Measurements from ENCODE around the gene SUGP1.

The SUGP1 gene

DNA sequence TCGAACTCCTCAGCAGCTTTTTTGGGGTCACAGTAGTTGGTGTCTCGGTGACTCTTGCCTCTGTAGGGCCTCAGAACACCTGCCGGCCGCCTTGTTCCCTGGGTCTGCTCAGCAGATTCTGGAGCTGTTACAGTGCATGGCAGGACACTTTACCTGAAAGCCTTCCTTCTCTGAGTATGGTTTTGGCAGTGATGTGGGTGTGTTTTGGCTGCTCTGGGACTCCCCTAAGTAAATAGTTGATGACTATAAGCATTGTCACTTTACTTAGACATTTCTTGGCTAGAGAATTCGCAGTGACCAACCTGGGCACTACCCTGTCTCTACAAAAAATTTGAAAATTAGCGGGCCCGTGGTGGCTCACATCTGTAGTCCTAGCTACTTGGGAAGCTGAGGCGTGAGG is 7.4 kb upstream of the SUGP1 start:
- no peaks in the 10 kb centered on the region for H3K4me1 ChIP-seq (ENCODE audit: insufficient read depth, low read length, severe bottlenecking)
- H3K9me2 ChIP-seq (ENCODE audit: low read depth, low read length) = no peaks in the 10 kb centered on the region
- no peak overlapping the region for H3K4me3 ChIP-seq (ENCODE audit: low read depth, low read length, poor library complexity, severe bottlenecking)
- no peak overlapping the region for H3K9ac ChIP-seq (ENCODE audit: low read length)
- H3K4me2 ChIP-seq (ENCODE audit: low read length) = no peak overlapping the region
- H3K79me2 ChIP-seq (ENCODE audit: insufficient read depth, low read length) = peaks cover 24% of the 10 kb centered on the region
- H2AFZ ChIP-seq (ENCODE audit: low read length) = no peak overlapping the region
- H4K20me1 ChIP-seq (ENCODE audit: insufficient read depth, low read length) = no peaks in the 10 kb centered on the region
- TF ChIP-seq EZH2 (IDR thresholded peaks at IDR 0.05; ENCODE audit: borderline replicate concordance, low read length) = no peak
- no peak for TF ChIP-seq CTCF (IDR thresholded peaks at IDR 0.05; ENCODE audit: low read length)
- H3K27ac ChIP-seq (ENCODE audit: low read depth, low read length, poor library complexity, severe bottlenecking) = no peak overlapping the region
- no peaks in the 10 kb centered on the region for H3F3A ChIP-seq (ENCODE audit: insufficient read depth, low read length)
- no peaks in the 10 kb centered on the region for H3K27me3 ChIP-seq (ENCODE audit: insufficient read depth, low read length)
- H3K36me3 ChIP-seq (ENCODE audit: insufficient read depth, low read length) = peaks cover 77% of the 10 kb centered on the region
- H3K9me3 ChIP-seq (ENCODE audit: low read length) = no peaks in the 10 kb centered on the region

DNA sequence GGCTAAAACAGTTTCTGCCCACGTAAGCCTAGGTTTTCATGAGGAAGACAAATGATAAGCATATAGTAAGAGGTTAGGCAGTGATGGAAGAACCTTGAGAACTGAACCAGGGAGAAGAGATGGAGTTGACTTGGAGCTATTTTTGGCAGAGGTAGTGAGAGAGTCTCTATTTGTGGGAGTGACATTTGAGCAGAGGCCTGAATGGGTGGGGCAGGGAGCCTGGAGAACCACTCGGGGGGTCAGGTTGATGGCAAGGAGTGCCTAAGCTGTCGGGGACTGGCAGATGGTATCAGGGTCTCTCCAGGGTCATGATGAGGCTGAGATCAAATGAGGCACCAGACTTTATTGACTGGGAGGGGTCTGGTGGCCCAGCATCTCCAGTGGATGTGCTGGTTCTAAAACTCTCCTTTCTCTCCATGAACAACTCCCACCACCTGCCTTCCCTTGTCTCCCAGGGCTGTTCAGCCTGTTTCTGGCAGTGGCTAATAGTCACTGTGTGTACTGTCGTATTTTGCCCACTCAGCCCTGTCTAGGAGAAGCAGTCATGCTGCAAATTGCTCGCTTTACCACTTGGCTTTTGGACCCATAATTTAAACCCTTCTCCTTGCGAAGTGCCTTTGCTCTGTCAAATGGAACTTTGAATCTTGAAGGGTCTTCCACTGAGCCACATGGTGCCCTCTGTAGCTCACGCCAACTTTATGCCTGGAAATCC is 3.9 kb upstream of the SUGP1 start:
- no peaks in the 10 kb centered on the region for H3K9me3 ChIP-seq (ENCODE audit: low read length)
- no peak overlapping the region for H3K27ac ChIP-seq (ENCODE audit: low read depth, low read length, poor library complexity, severe bottlenecking)
- peaks cover 49% of the 10 kb centered on the region for H3K79me2 ChIP-seq (ENCODE audit: insufficient read depth, low read length)
- H3F3A ChIP-seq (ENCODE audit: insufficient read depth, low read length) = no peaks in the 10 kb centered on the region
- H4K20me1 ChIP-seq (ENCODE audit: insufficient read depth, low read length) = no peaks in the 10 kb centered on the region
- peaks cover 51% of the 10 kb centered on the region for H3K36me3 ChIP-seq (ENCODE audit: insufficient read depth, low read length)
- no peak overlapping the region for H3K9ac ChIP-seq (ENCODE audit: low read length)
- no peak overlapping the region for H2AFZ ChIP-seq (ENCODE audit: low read length)
- TF ChIP-seq CTCF (IDR thresholded peaks at IDR 0.05; ENCODE audit: low read length) = no peak
- no peak for TF ChIP-seq EZH2 (IDR thresholded peaks at IDR 0.05; ENCODE audit: borderline replicate concordance, low read length)
- H3K9me2 ChIP-seq (ENCODE audit: low read depth, low read length) = no peaks in the 10 kb centered on the region
- no peak overlapping the region for H3K4me2 ChIP-seq (ENCODE audit: low read length)
- H3K4me3 ChIP-seq (ENCODE audit: low read depth, low read length, poor library complexity, severe bottlenecking) = no peak overlapping the region
- no peaks in the 10 kb centered on the region for H3K27me3 ChIP-seq (ENCODE audit: insufficient read depth, low read length)
- peaks cover 19% of the 10 kb centered on the region for H3K4me1 ChIP-seq (ENCODE audit: insufficient read depth, low read length, severe bottlenecking)

DNA sequence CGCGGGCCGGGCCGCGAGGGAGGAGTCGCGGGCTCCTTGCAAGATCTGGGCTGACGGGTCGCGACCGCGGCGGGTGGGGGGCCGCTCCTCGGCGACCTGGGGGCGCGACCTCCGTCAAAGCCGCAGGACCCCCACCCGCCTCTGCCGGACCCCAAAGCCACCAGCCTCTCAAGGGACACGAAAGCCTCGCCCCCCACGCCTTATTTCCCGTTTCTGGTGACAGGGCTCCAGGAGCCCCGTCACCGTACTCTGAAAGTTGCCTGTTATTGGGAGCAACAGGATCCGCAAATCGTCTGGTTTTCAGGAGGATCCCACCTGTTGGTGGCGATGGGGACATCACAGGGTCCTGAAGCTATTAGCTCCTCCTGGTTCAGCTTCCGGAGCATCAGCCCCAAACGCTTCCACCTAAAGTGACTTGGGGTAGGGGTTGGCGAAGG is 850 bp upstream of the SUGP1 start:
- H3K79me2 ChIP-seq (ENCODE audit: insufficient read depth, low read length) = peaks cover 51% of the 10 kb centered on the region
- no peaks in the 10 kb centered on the region for H3K9me2 ChIP-seq (ENCODE audit: low read depth, low read length)
- H3K36me3 ChIP-seq (ENCODE audit: insufficient read depth, low read length) = peaks cover 37% of the 10 kb centered on the region
- peak overlapping the region; percentile 87 for H3K4me2 ChIP-seq (ENCODE audit: low read length)
- H3K27me3 ChIP-seq (ENCODE audit: insufficient read depth, low read length) = no peaks in the 10 kb centered on the region
- TF ChIP-seq EZH2 (IDR thresholded peaks at IDR 0.05; ENCODE audit: borderline replicate concordance, low read length) (no peak), CTCF (IDR thresholded peaks at IDR 0.05; ENCODE audit: low read length) (no peak)
- H4K20me1 ChIP-seq (ENCODE audit: insufficient read depth, low read length) = no peaks in the 10 kb centered on the region
- H3K9me3 ChIP-seq (ENCODE audit: low read length) = no peaks in the 10 kb centered on the region
- peaks cover 28% of the 10 kb centered on the region for H3K4me1 ChIP-seq (ENCODE audit: insufficient read depth, low read length, severe bottlenecking)
- H3F3A ChIP-seq (ENCODE audit: insufficient read depth, low read length) = no peaks in the 10 kb centered on the region
- H2AFZ ChIP-seq (ENCODE audit: low read length) = no peak overlapping the region
- H3K27ac ChIP-seq (ENCODE audit: low read depth, low read length, poor library complexity, severe bottlenecking) = peak overlapping the region; percentile 75
- peak overlapping the region; percentile 86 for H3K4me3 ChIP-seq (ENCODE audit: low read depth, low read length, poor library complexity, severe bottlenecking)
- H3K9ac ChIP-seq (ENCODE audit: low read length) = peak overlapping the region; percentile 83

All from OCI-LY1 (cell line).